Measurements from ENCODE around the gene SLC41A3. TPM values are rescaled to one million over a fixed set of nuclear protein-coding genes. Genes with fewer than 3 reads are reported as not detected.

Gene SLC41A3
- total and polyA plus RNA-seq, 2 donors (not counting 1 experiment from before 2014, with no cell fraction given): 49.4 to 52.8 TPM

DNA sequence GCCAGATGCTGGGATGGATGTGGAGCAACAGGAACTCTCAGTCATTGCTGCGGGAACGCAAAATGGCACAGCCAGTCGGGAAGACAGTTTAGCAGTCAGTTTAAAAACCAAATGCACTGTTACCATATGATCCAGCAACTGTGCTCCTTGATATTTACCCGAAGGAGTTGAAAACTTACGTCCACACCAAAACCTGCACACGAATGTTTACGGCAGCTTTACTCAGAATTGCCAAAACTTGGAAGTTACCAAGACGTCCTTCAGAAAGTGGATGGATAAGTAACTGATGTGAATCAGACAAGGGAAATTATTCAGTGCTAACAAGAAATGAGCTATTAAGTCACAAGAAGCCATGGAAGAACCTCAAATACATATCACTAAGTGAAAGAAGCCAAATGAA is 36.1 kb upstream of the SLC41A3 start:
- no peak for TF ChIP-seq EZH2 (IDR thresholded peaks at IDR 0.05; ENCODE audit: low read length, missing control alignments)
- TF ChIP-seq, protein P1, sequence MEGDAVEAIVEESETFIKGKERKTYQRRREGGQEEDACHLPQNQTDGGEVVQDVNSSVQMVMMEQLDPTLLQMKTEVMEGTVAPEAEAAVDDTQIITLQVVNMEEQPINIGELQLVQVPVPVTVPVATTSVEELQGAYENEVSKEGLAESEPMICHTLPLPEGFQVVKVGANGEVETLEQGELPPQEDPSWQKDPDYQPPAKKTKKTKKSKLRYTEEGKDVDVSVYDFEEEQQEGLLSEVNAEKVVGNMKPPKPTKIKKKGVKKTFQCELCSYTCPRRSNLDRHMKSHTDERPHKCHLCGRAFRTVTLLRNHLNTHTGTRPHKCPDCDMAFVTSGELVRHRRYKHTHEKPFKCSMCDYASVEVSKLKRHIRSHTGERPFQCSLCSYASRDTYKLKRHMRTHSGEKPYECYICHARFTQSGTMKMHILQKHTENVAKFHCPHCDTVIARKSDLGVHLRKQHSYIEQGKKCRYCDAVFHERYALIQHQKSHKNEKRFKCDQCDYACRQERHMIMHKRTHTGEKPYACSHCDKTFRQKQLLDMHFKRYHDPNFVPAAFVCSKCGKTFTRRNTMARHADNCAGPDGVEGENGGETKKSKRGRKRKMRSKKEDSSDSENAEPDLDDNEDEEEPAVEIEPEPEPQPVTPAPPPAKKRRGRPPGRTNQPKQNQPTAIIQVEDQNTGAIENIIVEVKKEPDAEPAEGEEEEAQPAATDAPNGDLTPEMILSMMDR (conservative IDR thresholded peaks at IDR 0.05 in 1 of 2, IDR thresholded peaks at IDR 0.05 in 1 of 2; ENCODE audit: low read depth in 1 of 2, low read length in 2 of 2): no peak
- DNase-seq (ENCODE audit: low read depth in 2 of 2): no peak
- Histone ChIP-seq H4K20me1 (ENCODE audit: control insufficient read depth, extremely low read depth, insufficient read depth, low read length) (no peaks in the 10 kb centered on the region), H3K9ac (ENCODE audit: insufficient read depth, low read length) (no peak overlapping the region), H2AFZ (ENCODE audit: low read length) (no peak overlapping the region), H3K4me1 (ENCODE audit: control insufficient read depth, extremely low read depth, insufficient read depth, low read length) (no peaks in the 10 kb centered on the region), H3K9me3 (ENCODE audit: control insufficient read depth, insufficient read depth, low read depth, low read length) (no peaks in the 10 kb centered on the region), H3K79me2 (ENCODE audit: control insufficient read depth, insufficient read depth, low read length) (no peaks in the 10 kb centered on the region), H3K36me3 (ENCODE audit: control insufficient read depth, insufficient read depth, low read length) (no peaks in the 10 kb centered on the region), H3K27ac (ENCODE audit: insufficient read depth, low read length) (no peak overlapping the region), H3K4me2 (ENCODE audit: extremely low read depth, insufficient read depth, low read length) (no peak overlapping the region), H3K4me3 (replicated peaks in 1 of 4; ENCODE audit: control extremely low read depth in 1 of 4, insufficient read depth in 1 of 4, low read depth in 3 of 4, low read length in 4 of 4) (no peak overlapping the region), H3K27me3 (ENCODE audit: control insufficient read depth, insufficient read depth, low read length) (peaks cover 4% of the 10 kb centered on the region)

DNA sequence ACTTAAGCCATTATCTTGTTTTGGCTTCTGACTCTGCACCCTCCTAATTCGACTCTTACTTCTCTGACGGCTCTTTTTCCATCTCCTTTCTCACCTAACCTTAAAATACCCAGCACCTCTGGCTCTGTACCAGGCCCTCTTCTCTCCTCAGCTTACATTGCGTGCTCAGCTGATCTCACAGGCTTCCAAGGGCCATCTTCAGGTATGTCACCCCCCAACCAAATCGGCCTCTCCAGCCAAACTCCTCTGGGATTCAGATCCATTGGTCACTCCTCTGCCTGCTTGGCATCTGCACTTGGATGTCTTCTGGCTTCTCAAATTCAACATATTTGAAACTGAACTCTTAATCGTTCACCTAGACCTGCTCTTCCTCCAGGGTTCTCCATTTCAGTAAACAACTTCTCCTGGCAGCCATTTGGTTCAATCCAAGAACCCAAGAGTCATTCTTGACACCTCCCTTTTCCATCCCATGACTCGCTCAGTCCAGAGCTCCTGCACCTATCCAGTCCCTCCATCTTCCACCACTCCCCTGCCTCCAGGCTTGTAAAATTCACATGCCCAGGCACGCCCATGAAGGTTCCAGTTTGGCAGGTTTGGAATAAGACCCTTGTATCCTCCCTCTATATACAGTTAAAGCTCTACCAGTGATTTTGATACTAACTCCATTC is 35.2 kb upstream of the SLC41A3 start:
- H3K27ac ChIP-seq (ENCODE audit: insufficient read depth, low read length): no peak overlapping the region
- TF ChIP-seq, protein P1 (conservative IDR thresholded peaks at IDR 0.05 in 1 of 2, IDR thresholded peaks at IDR 0.05 in 1 of 2; ENCODE audit: low read depth in 1 of 2, low read length in 2 of 2): no peak
- no peak overlapping the region for H3K4me2 ChIP-seq (ENCODE audit: extremely low read depth, insufficient read depth, low read length)
- no peak for DNase-seq (ENCODE audit: low read depth in 2 of 2)
- H3K36me3 ChIP-seq (ENCODE audit: control insufficient read depth, insufficient read depth, low read length): no peaks in the 10 kb centered on the region
- no peak overlapping the region for H3K4me3 ChIP-seq (replicated peaks in 1 of 4; ENCODE audit: control extremely low read depth in 1 of 4, insufficient read depth in 1 of 4, low read depth in 3 of 4, low read length in 4 of 4)
- no peak overlapping the region for H3K9ac ChIP-seq (ENCODE audit: insufficient read depth, low read length)
- H4K20me1 ChIP-seq (ENCODE audit: control insufficient read depth, extremely low read depth, insufficient read depth, low read length): no peaks in the 10 kb centered on the region
- H2AFZ ChIP-seq (ENCODE audit: low read length): no peak overlapping the region
- H3K79me2 ChIP-seq (ENCODE audit: control insufficient read depth, insufficient read depth, low read length): no peaks in the 10 kb centered on the region
- peaks cover 4% of the 10 kb centered on the region for H3K27me3 ChIP-seq (ENCODE audit: control insufficient read depth, insufficient read depth, low read length)
- no peaks in the 10 kb centered on the region for H3K9me3 ChIP-seq (ENCODE audit: control insufficient read depth, insufficient read depth, low read depth, low read length)
- no peaks in the 10 kb centered on the region for H3K4me1 ChIP-seq (ENCODE audit: control insufficient read depth, extremely low read depth, insufficient read depth, low read length)

DNA sequence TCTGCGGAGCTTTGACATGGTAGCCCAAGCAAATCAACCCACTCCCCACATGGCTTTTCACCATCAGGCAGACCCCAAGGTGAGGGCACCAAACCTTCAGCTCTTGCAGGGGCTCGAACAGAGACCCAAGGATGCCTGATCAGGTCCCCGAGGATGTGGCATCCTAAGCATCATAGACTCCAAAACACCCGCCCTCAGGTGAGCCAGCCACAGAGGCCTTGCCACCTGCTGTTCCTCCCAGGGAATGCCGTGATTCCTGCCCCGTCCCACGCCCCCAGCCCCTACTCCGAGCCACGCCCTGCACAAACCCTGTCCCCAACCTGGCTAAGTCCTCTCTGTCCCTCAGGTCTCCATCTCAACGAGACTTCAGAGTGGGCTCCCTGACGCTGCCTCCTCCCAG is 34.7 kb upstream of the SLC41A3 start:
- no peak overlapping the region for H3K9ac ChIP-seq (ENCODE audit: insufficient read depth, low read length)
- no peak for TF ChIP-seq EZH2 (IDR thresholded peaks at IDR 0.05; ENCODE audit: low read length, missing control alignments)
- TF ChIP-seq, protein P1 (conservative IDR thresholded peaks at IDR 0.05 in 1 of 2, IDR thresholded peaks at IDR 0.05 in 1 of 2; ENCODE audit: low read depth in 1 of 2, low read length in 2 of 2): no peak
- no peaks in the 10 kb centered on the region for H3K79me2 ChIP-seq (ENCODE audit: control insufficient read depth, insufficient read depth, low read length)
- H3K4me1 ChIP-seq (ENCODE audit: control insufficient read depth, extremely low read depth, insufficient read depth, low read length): no peaks in the 10 kb centered on the region
- H3K4me3 ChIP-seq (replicated peaks in 1 of 4; ENCODE audit: control extremely low read depth in 1 of 4, insufficient read depth in 1 of 4, low read depth in 3 of 4, low read length in 4 of 4): no peak overlapping the region
- H3K27ac ChIP-seq (ENCODE audit: insufficient read depth, low read length): no peak overlapping the region
- no peaks in the 10 kb centered on the region for H3K9me3 ChIP-seq (ENCODE audit: control insufficient read depth, insufficient read depth, low read depth, low read length)
- H3K4me2 ChIP-seq (ENCODE audit: extremely low read depth, insufficient read depth, low read length): no peak overlapping the region
- H3K27me3 ChIP-seq (ENCODE audit: control insufficient read depth, insufficient read depth, low read length): peaks cover 4% of the 10 kb centered on the region
- H2AFZ ChIP-seq (ENCODE audit: low read length): no peak overlapping the region
- no peak for DNase-seq (ENCODE audit: low read depth in 2 of 2)
- H3K36me3 ChIP-seq (ENCODE audit: control insufficient read depth, insufficient read depth, low read length): no peaks in the 10 kb centered on the region
- H4K20me1 ChIP-seq (ENCODE audit: control insufficient read depth, extremely low read depth, insufficient read depth, low read length): no peaks in the 10 kb centered on the region
